ENCODE measurements around the gene CDA.
"Not testable (repeated sequence)": the region's sequence is repeated elsewhere in the genome, so short reads cannot be mapped to it uniquely, and the experiment has no call there.

The CDA gene

DNA sequence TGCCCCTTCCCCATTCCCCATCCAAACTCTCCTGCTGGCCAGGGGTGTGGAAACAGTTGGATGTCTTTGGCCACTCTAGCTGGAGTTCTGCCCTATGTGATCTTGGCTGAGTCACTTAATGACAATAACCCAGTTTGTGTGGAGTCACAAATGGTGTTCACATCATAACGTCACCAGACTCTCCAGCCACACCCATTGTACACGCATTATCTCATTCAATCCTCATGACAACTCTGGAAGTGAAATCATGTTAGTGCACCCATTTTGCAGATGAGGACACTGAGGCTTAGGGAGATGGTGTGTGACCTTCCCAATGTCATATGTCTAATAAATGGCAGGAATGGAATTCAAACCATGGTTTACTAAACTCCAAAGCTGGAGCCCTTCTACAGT lies 1.2 kb upstream of the CDA start:
- DNase-seq = no peak

DNA sequence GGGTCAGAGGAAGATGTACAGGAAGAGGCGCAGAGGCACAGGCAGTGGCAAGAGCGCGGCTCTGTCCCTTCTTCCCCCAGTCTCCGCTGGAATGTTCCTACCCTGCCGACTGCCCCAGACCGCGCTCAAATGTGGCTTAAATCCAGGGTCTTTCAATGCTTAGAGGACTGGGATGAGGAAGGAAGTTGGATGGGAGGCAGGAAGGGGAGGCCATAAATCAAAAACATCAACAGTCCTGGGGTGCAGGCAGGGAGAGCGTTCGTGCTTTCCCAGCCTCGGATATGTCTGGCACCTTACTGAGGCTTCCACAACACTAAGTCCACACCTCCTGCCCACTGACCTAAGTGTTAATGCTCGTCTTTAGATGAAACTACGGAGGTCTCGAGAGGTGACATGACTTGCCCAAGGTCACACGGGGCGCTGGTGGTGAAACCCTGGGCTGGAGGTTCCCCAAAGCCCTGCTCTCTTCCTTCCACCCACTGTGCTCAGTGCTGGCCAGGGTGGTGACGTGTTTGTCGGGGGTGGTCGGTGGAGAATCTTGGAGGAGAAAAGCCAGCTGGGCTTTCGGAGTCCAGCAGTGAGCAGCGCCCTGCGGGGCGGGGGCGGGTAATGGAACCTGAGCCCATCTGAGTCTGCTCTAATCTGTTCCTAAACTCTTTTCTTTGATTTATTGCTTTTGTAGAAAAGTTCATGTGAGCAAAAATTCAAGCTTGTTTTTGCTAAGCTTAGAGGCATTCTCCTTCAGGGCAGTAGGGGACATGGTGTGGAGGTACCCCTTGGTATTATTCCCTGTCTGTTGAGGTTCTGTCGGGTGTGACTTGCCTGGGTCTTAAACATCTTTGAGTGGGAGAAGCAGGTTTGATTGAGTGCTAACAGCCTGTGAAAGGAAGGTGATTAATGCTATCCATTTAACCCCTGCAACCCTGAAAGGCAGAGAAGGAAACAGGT lies 708 bp downstream of the CDA start:
- no peak for DNase-seq

DNA sequence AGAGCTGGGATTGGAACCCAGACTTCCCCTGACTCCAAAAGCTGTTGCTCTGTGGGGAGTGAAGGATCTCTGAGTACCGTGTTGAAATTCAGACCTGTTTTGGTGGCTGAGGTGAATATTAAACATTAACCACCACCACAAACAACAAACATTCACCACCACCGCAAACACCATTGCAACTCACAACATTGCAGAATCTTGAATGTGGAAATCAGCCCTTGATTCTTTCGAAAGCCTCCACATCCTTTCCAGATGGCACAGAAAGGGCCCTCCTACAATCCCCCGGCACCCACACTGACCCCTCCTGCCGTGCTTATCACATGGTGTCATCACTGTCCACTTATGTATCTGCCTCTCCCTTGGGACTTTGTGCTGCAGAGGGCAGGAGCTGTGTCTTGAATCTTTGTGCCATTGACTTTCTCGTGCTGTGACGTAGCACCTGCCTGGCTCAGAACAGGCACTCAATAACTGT lies 1.4 kb downstream of the CDA start:
- DNase-seq = no peak

DNA sequence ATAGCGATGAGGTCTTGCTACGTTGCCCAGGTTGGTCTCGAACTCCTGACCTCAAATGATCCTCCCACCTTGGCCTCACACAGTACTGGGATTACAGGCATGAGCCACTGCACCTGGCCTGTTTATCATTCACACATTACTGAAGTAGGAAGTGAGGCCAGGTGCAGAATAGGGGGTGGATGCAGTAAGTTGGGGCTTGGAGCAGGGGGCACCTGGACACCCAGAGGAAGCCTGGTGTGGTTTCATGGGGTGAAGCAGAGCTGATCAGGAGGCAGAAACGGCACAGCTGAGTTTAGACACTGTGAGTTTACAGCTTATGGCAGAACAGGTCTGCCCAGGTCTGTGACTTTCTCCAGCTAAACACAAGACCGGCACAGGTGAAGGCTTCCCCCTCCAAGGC lies 4.9 kb downstream of the CDA start:
- DNase-seq = no peak

DNA sequence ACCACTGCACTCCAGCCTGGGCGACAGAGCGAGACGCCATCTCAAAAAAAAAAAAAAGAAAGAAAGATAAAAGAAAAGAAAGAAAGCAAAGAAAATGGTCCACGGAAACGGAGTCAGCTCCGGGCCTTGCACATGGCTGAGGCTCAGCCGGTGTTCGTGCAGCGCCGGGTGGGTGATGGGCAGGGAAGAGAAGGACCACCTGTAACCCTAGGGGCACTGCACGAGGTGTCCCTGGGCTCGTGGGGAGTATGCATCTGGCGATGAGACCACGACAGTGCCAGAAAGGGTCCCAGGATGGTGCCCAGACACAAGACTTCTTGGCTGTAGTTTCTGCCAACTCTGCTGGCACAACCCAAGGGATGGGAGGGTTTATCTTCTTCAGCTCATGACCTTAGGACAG lies 5.8 kb downstream of the CDA start:
- no peak for DNase-seq

DNA sequence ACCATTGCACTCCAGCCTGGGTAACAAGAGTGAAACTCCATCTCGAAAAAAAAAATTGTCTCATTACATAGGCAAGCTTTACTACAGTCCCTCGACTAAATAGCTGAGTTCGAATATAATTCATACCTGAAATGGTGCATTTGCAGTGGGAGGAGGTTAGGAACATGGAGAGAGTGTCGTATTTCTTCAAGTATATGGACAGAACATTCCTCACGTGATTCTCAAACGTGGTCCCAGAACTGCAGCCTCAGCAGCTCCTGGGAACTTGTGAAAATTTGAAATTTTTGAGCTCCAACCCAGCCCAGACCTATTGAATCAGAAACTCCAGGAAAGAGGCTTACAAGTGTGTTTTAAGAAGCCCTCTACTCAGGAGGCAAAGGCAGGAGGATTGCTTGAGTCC lies 7.2 kb downstream of the CDA start:
- DNase-seq = no peak

DNA sequence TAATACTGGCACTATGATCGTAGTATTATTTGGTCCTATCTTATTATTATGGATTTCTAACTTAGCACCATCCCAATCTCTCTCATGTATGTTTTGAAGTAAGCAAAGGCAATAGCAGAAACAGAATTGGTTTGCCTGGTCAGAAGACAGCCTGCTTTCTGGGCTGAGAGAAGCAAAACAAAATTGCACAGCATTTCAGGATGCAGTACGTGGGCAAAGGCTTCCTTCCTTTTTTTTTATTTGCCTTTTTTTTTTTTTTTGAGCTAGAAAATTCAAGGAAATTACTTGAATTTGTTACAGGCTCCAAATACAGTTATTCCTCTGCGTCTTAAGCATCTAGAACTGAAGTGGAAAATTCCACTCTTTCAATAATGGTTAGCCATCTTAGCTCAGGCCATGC lies 8.8 kb downstream of the CDA start:
- DNase-seq = no peak

DNA sequence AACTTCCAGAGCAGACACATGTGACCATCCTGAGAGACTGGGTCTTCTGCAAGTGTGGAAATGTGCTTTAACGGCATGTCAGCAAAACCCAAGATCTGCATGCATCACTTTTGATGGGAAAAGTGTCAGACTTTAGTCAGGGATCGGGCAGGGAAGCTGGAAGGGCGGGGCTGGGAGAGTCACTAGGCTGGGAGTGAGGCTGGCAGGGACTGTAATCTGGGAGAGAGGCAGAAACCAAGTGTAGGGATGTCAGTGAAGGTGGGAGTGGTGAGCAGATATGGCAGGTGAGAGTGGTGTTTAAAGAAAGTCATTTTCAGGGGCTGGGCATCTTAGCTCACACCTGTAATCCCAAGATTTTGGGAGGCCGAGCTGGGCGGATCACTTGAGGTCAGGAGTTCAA lies 11.3 kb downstream of the CDA start:
- DNase-seq = no peak

DNA sequence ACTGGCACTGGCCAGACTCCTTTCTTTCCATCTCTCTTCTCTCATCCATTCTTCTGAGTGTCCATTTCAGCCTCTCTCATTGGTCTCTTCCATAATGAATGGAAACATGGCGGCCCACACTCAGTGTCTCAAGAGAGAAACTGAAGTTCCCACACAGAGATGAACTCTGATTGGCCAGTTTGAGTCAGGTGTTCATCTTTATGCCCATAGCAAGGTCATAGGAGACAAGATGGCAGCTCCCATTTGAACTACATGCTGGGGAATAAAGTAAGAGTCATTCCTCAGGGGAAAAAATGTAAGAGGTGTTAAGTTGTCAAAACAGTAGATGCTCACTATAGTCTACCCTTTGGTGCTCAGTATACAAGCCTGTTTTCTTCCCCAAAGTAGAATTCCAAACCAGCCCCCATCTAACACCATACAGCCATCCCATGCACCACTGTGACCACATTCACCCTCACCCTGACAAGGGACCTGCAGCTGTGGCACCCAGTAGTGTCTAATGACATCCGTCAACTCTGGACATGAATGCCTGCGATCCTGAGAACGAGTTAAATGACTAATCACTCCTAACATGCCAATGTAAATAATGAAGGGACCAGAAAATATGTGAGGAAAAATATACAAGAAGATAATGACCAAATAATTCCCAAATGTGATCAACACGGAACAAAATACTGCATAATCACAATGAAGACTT lies 12.4 kb downstream of the CDA start:
- no peak for DNase-seq

DNA sequence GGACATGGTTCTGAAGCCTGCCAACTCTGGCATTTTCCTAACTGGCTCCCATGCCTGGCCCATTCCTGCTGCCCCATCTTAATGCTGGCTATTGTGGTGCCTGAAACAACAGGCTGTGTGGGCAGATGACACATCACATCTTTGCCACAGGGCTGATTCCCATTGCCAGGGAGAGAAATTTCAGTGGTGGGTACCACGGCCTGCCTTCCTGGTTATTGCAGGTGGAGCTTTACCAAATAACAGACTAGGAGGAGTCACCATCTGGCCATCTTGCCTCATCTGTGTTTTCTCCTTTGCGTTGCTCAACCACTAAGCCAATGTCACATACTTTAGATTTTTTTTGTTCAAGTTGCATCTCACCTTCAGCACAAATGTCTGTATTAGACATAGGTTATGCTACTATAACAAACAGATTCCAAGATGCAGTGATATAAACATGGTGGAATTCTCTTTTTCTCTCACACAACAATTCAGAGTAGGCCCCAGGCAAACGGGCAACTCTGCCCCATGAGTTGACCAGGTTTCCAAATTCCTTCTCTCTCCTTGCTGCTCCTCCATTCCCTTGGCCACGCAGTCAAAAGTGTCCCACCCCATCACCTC lies 14.1 kb downstream of the CDA start:
- DNase-seq = no peak

DNA sequence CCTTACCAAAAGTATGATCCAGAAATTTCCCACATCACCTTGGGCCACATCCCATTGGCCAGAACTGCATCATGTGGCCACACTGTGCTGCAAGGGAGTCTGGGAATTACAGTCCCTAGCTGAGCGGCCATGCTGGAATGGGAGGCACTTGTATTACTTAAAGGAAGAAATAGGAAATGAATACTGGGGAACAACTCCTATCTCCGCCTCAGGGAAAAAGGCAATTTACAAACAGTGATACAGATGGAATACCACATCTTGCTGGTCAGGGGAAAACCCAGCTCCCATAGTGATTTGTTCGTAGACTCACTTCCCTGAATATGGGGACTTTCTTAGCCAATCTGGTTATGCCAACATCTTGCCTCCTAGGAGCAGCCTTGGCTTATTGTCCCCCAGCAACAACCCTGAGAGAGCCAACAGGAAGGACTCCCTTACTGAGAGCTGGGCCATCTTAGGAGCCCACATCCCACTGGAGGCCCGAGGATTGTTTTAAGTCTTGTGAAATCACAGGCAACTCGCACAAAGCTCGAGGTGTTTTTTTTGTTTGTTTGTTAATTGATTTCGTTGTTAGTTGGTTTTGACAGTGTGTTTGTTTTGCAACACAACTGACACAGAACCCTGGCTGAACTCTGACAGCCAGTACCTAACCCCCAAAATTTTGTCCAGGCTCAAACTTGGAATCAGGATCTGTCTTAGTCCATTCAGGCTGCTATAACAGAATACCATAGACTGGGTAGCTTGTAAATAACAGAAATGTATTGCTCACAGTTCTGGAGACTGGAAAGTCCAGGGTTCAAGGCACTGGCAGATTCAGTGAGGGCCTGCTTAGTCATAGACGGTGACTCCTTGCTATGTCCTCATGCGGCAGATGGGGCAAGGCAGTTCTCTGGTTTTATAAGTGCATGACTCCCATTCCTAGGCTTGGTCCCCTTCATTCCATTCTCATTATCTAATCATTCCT lies 14.9 kb downstream of the CDA start:
- no peak for DNase-seq

DNA sequence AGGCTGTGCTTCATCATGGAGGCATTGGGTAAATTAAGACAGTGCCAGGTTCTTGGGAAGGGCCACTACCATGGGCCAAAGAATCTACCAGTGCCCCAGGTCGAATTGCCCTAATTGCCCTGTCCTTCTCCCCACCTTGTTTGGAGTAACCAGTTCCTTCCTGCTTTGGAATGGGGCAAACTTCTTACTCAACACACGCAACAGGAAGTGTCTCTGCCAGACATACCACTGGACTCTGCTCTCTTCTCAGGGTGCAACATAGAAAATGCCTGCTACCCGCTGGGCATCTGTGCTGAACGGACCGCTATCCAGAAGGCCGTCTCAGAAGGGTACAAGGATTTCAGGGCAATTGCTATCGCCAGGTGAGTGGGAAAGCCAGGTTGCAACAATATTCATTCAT lies 15.8 kb downstream of the CDA start:
- DNase-seq = no peak

DNA sequence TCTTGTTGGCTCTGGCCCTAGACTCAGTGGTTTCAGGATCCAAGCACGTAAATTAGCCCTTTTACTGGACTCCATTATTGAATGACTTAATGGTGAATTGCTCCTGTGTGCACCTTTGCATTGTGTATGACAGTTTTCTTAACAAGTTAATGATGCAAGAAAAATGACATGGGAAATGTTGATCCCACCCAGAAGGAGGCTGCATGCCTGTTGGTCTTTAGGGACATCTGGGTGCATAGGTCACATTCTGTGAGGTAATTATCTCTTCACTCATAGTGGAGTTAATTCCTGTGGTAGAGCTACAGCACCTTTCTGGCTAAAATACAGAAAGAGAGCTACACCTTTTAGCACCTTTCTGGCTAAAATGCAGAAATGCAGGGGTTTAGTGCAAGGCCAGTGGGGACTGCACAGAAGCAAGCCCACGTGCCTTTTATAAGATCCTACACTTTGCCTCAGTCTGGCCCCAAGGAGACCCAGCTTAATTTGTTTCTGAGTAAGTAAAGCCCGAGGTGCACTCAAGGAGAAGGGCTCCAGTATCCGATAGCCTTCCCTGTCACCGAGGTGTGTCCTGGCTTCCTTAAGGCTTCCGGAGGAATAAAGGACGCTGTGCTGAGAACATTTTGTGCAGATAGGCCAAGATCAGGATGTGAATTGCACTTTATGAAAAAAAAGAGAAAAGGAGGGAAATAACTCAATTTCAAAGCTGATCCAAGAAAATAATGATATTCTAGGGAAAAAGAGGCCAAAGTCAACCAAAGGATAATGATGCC lies 18.1 kb downstream of the CDA start:
- not testable (repeated sequence) for DNase-seq

DNA sequence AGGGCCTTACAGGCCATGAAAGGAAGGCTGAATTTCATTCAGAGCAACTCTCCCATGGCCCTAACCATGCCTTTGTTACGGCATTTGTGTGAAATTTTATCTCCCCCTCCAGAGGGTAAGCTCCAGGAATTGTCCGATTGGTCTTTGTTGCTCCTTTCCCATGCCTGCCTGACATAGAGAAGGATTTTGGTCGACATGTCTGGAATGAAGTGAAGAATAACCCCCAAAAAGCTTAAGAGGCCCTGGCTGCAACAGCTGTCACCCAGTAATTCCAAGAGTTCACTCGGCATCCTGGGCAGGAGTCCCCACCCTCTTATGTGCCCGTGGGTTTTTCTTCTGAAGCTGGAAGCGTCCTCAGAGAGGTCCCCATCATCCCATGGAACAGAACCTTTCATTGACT lies 20.6 kb downstream of the CDA start:
- no peak for DNase-seq

DNA sequence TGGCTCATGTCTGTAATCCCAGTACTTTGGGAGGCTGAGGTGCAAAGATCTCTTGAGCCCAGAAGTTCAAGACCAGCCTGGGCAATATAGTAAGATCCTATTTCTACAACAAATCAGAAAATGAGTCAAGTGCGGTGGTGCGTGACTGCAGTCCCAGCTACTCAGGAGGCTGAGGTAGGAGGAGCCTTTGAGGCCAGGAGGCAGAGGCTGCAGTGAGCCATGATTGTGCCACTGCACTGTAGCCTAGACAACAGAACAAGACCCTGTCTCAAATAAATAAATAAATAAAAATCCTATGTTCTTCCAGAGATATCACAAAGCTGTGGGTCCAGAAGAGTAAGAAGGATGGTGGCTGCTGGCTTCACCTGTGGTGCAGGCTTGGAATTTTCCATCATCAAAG lies 22.1 kb downstream of the CDA start:
- DNase-seq = no peak

DNA sequence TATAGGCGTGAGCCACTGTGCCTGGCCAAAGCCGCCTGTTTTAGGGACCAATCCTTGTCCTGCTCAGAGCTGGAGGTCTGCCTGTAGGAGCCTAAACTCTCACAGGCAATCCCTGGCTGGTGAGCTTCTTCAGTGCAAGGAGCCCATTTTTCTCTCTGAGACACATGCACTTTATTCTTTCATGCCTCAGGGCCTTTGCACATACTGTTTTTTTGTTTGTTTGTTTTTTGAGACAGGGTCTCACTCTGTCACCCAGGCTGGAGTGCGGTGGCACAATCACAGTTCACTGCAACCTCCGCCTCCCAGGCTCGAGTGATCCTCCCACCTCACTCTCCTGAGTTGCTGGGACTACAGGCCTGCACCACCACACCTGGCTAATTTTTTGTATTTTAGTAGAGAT lies 22.8 kb downstream of the CDA start:
- no peak for DNase-seq

DNA sequence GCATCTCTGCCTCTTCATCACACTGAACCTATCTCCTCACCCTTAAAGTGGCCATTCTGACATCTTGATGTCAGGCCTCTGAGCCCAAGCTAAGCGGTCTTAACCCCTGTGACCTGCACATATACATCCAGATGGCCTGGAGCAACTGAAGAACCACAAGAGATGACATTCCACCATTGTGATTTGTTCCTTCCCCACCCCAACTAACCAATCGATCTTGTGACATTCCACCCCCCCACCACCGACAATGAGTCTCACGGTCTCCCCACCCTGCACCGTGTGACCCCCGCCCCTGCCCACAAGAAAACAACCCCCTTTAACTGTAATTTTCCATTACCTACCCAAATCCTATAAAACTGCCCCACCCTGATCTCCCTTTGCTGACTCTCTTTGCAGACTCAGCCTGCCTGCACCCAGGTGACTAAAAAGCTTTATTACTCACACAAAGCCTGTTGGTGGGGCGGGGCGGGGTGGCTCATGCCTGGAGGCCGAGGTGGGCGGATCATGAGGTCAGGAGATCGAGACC lies 23.4 kb downstream of the CDA start:
- DNase-seq = no peak

DNA sequence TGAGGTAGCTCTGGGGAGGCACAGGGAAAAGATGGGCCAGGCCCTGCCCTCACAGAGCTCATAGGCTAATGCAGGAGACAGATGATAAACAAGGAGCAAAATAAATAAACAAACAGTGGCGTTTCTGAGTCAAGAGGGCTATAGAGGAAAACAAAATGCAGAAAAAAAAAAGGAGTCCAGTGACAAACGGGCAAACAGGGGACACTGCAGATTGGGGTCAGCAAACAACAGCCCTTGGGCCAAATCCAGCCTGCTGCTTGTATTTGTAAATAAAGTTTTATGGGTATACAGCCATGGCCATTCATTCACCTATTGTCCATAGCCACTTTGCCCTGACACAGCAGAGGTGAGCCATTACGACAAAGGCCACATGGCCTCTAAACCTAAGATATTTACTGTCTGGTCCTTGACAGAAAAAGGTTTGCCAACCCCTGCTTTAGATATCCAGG lies 25.3 kb downstream of the CDA start:
- DNase-seq = no peak

DNA sequence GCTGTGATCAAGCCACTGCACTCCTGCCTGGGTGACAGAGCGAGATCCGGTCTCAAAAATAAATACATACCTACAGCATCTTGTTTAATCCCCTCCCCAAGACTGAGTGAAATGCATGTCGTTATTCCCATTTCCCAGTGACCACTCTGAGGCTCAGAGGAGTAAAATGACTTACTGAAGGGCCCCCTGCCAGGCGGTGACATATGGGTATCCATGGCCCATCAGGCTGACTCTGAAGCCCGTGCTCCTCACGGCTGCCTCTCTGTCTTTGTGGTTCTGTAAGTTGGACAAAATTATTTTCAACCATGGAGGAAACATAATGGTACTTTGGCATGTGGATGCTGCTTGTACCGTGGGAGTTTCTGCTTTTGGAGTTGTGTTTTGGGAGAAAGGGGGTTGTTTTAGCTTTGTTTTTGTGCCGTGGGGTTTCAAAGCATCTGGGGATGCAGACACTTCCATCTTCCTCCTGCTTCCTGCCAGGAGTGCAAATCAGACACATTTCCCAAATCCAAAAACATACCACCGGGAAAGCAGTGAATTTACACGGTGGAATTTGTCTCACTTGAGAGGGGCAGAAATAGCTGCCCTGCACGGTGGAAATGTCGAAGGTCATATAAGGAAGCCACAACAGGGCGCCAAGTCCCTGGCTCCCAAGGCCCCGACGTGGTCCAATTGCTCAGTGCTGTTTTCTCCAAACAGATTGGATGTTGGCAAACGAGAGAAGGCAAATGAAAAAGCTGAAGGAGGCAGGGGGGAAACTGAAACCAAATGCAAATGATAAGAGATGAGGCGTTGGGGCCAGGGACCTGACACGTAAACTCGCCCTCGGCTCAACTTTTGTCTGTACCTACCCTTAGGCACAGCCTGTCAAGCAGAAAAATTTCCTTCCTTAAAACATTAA lies 27.3 kb downstream of the CDA start:
- DNase-seq = no peak

DNA sequence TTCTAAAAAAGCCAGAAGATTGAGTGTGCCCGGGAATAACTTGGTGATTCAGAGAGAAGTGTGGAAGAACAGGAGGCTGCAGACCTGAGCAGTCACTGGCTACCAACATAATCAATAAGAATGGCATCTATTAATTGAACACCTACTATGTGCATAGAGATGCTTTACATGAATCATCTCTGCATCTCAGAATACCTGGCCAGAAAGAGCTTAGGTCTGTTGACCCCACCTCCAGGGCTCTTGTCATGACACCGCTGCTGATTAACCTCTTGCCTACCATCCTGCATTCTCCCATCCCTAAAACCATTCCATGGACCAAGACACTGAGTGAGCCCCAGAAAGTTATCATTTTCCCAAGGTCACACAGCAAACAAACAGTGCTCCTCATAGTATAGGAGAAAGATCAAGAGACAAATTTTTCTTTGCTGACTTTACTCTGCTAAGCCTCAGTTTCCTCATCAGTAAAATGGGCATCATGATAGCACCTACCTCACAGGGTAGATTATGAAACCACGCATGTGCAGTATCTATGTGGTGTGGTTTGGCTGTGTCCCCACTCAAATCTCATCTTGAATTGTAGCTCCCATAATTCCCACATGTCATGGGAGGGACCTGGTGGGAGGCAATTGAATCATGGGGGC lies 28.1 kb downstream of the CDA start:
- no peak for DNase-seq
